ENCODE measurements around the gene ATXN1. TPM values are rescaled to one million over a fixed set of nuclear protein-coding genes. Genes with fewer than 3 reads are reported as not detected.
"Not testable (repeated sequence)": the region's sequence is repeated elsewhere in the genome, so short reads cannot be mapped to it uniquely, and the experiment has no call there.

The ATXN1 gene
- total RNA-seq, 1 donor from 2014 or later: 6.1 TPM

GRCh38 chr6:16793828-16794412 is 32.7 kb upstream of the ATXN1 start:
- no peak for DNase-seq (ENCODE audit: low read depth)
- no peak for TF ChIP-seq CTCF (conservative IDR thresholded peaks at IDR 0.05; ENCODE audit: low read depth, low read length)
- no peak overlapping the region for H3K4me3 ChIP-seq (ENCODE audit: low read depth, low read length)

- H3K4me3 ChIP-seq (ENCODE audit: low read depth, low read length): no peak overlapping the region
- DNase-seq (ENCODE audit: low read depth): no peak
- no peak for TF ChIP-seq CTCF (conservative IDR thresholded peaks at IDR 0.05; ENCODE audit: low read depth, low read length)
These were observed 28.2 kb upstream of the ATXN1 start for GRCh38 chr6:16789329-16790038.

- TF ChIP-seq CTCF (conservative IDR thresholded peaks at IDR 0.05; ENCODE audit: low read depth, low read length): no peak
- H3K4me3 ChIP-seq (ENCODE audit: low read depth, low read length): no peak overlapping the region
- no peak for DNase-seq (ENCODE audit: low read depth)
These were observed 25.9 kb upstream of the ATXN1 start for GRCh38 chr6:16787128-16787682.

- no peak for TF ChIP-seq CTCF (conservative IDR thresholded peaks at IDR 0.05; ENCODE audit: low read depth, low read length)
- DNase-seq (ENCODE audit: low read depth): no peak
- H3K4me3 ChIP-seq (ENCODE audit: low read depth, low read length): no peak overlapping the region
These were observed 24.2 kb upstream of the ATXN1 start for GRCh38 chr6:16785496-16785895.

- H3K4me3 ChIP-seq (ENCODE audit: low read depth, low read length); DNase-seq (ENCODE audit: low read depth): not testable (repeated sequence)
These were observed 23.7 kb upstream of the ATXN1 start for GRCh38 chr6:16784957-16785356.

- H3K4me3 ChIP-seq (ENCODE audit: low read depth, low read length): no peak overlapping the region
- DNase-seq (ENCODE audit: low read depth): no peak
- TF ChIP-seq CTCF (conservative IDR thresholded peaks at IDR 0.05; ENCODE audit: low read depth, low read length): no peak
These were observed 22.8 kb upstream of the ATXN1 start for GRCh38 chr6:16783952-16784565.

GRCh38 chr6:16783509-16783908 is 22.2 kb upstream of the ATXN1 start:
- H3K4me3 ChIP-seq (ENCODE audit: low read depth, low read length): no peak overlapping the region
- DNase-seq (ENCODE audit: low read depth): no peak
- TF ChIP-seq CTCF (conservative IDR thresholded peaks at IDR 0.05; ENCODE audit: low read depth, low read length): no peak

Data from epithelial cell of proximal tubule (primary cell).